ENCODE measurements around the gene RPL39L.
"Not testable (repeated sequence)": the region's sequence is repeated elsewhere in the genome, so short reads cannot be mapped to it uniquely, and the experiment has no call there.

DNA sequence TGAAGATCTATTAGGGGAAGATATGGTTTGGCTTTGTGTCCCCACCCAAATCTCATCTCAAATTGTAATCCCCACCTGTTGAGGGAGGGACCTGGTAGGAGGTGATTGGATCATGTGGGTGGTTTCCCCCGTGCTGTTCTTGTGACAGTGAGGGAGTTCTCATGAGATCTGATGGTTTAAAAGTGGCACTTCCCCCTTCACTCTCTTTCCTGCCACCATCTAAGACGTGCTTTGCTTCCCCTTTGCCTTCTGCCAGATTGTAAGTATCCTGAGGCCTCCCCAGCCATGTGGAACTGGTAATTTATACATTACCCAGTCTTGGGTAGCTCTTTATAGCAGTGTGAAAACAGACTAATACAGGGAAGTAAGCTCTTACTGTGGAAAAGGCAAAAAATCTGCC, 6.1 kb downstream of the RPL39L start:
- TF ChIP-seq, protein P1, sequence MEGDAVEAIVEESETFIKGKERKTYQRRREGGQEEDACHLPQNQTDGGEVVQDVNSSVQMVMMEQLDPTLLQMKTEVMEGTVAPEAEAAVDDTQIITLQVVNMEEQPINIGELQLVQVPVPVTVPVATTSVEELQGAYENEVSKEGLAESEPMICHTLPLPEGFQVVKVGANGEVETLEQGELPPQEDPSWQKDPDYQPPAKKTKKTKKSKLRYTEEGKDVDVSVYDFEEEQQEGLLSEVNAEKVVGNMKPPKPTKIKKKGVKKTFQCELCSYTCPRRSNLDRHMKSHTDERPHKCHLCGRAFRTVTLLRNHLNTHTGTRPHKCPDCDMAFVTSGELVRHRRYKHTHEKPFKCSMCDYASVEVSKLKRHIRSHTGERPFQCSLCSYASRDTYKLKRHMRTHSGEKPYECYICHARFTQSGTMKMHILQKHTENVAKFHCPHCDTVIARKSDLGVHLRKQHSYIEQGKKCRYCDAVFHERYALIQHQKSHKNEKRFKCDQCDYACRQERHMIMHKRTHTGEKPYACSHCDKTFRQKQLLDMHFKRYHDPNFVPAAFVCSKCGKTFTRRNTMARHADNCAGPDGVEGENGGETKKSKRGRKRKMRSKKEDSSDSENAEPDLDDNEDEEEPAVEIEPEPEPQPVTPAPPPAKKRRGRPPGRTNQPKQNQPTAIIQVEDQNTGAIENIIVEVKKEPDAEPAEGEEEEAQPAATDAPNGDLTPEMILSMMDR (IDR thresholded peaks at IDR 0.05) = not testable (repeated sequence)
- not testable (repeated sequence) for TF ChIP-seq POLR2A (IDR thresholded peaks at IDR 0.05)

All from uterus (tissue), 2 donors.